Stimulated activated CD8-positive, alpha-beta memory T cell treated with anti-CD3 and anti-CD28 coated beads, Interleukin-7, amount 100 ng/mL, for 1 hour (primary cell): Measurements from ENCODE around the gene MAML1.
"Not testable (repeated sequence)": the region's sequence is repeated elsewhere in the genome, so short reads cannot be mapped to it uniquely, and the experiment has no call there.

Source experiments
- DNase-seq, 2 donors: peaks; one replicate each; pipeline ENCODE4 v3.0.0-alpha.2; 2020; ENCODE audit warnings: low read depth in 2 of 2

MAML1 gene

DNA sequence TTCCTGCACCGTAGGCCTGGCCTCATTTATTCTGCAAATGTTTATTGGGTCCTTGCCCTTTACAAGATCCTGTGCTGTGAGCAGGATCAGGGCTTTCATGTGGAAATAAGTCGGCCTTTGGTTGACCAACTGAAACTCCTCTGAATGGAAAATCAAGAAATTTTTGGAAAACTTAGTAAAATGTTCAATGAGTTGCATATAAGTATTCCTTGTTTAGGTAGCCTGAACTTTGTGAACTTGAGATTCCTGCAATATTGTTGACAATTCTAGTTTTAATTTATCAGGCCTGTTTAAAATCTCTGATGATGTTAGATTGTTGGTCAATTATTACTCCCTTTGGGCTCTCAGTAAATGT is 1.1 kb downstream of the MAML1 start:
- no peak for DNase-seq

- DNase-seq, result no peak
These were observed 2.0 kb downstream of the MAML1 start for GRCh38 chr5:179734536-179735164.

- DNase-seq, result no peak
These were observed 6.1 kb downstream of the MAML1 start for GRCh38 chr5:179738742-179739141.

GRCh38 chr5:179744106-179744505 is 11.5 kb downstream of the MAML1 start:
- not testable (repeated sequence) for DNase-seq

DNA sequence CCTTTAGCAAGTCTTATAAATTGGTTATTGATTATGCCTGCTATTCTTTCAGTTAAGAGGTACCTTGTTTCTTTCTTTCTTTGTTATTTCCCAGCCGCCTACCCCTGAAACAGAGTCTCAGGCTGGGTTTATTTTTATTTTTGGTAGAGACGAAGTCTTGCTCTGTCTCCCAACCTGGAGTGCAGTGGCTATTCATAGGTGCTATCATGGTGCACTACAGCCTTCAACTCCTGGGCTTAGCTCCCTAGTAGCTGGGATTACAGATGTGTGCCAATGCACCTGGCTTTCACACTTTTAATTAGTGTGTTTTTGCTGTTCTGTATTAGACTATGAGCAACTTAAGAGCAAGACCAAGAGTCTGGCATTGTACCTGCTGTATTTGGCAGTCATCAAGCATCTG is 14.2 kb downstream of the MAML1 start:
- no peak for DNase-seq

DNA sequence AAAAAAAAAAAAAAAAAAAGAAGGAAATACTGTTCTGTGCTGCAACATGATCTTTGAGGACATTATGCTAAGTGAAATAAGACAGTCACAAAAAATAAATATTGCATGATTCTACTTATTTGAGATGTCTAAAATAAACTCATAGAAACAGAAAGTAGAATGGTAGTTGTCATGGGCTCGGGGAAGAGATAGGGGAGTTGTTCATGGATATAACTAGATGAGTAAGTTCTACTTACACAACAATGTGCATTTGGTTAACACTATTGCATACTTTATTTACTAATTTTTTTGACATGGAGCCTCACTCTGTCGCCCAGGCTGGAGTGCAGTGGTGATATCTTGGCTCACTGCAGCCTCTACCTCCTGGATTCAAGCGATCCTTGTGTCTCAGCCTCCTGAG is 15.2 kb downstream of the MAML1 start:
- DNase-seq, result no peak

DNA sequence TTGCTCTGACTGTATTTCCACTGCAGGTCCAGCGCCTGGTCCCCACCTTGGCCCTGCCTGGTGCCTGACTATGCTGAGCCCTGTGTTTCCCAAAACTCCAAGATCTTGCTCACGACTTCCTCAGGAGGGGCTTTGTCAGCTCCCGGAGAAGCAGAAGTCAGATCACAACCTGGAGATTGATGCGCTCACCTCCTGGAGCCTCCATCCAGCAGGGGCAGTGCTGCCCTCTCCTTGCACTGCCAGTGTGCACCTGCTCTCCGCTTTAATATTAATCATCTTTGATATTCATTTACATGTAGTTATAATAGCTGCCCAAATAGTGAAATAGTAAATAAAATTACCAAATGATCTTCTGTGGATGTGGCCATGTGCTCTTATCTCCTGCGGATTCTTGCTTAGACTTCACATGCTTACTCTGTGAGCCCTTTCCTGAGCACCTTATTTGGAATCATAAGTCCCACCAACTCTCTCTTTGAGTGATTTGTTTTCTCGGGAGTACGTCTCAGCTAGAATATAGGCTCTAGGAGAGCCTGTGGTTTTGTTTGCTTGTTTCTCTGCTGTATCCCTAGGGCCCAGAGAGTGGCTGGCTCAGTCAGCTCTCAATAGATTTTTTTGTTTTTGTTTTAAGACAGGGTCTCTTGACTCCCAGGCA is 17.4 kb downstream of the MAML1 start:
- no peak for DNase-seq

DNA sequence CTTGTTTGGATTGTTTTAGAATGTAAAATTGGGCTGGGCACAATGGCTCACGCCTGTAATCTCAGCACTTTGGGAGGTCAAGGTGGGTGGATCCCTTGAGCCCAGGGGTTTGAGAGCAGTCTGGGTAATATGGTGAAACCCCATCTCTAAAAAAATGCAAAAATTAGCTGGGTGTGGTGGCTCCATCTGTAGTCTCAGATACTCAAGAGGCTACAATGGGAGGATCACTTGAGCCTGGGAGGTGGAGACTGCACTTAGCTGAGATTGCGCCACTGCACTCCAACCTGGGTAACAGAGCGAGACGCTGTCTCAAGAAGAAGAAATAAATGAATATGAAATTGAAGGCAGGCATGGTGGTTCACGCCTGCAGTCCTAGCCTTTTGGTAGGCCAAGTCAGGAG is 21.3 kb downstream of the MAML1 start:
- DNase-seq, result no peak

- DNase-seq, result no peak
These were observed 22.4 kb downstream of the MAML1 start for GRCh38 chr5:179755022-179755421.

DNA sequence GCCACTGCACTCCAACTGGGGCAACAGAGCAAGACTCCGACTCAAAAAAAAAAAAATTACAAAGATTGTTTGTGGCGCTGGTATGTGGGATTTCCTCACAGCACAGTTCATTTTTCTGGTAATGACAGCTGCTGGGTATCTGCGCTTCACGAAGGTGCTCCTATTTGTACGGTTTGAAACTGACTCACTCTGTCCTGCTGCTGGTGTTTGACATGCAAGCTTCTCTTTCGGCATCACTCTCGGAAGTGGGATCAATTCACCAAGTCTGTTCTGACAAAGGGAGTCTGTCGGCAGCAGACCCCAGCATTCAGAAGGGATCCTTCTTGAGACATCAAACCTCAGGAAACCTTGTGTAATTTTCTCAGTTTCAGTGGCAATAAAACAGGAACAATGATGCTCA is 26.3 kb downstream of the MAML1 start:
- no peak for DNase-seq

GRCh38 chr5:179759581-179760551 is 27.2 kb downstream of the MAML1 start:
- DNase-seq, result no peak

DNA sequence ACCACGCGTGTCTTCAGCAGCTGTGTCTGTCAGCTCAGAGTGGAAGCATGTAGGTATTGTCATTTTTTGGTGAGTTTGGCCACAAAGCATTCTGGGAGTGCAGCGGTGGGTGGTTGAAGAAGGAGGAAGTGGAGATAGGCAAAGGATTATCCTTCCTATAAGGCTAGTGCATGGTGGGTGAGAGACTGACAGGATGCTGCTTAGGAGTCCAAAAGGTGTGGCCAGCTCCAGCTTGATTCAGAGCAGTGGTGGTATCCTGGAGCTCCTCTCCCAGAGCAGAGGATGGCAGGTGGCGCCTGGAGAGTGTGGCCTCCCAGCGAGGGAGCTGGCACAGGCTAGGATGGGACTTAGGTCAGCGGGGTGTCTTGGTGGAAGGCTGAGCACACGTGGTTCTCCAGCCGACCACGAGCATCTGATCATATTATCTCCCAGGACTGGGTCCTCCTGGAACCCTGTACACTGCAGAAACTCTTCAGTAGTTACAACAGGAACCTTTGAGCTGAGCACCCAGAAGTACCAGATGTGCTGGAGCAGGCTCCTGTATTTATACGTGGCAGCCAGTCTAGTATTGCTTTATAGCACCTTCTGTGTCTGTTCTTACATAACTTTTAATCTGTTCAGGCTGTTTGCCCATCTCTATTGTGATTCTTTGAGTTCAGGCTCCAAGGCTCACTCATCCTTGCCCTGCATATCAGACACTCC is 29.6 kb downstream of the MAML1 start:
- no peak for DNase-seq

GRCh38 chr5:179762781-179763176 is 30.2 kb downstream of the MAML1 start:
- DNase-seq, result no peak

DNA sequence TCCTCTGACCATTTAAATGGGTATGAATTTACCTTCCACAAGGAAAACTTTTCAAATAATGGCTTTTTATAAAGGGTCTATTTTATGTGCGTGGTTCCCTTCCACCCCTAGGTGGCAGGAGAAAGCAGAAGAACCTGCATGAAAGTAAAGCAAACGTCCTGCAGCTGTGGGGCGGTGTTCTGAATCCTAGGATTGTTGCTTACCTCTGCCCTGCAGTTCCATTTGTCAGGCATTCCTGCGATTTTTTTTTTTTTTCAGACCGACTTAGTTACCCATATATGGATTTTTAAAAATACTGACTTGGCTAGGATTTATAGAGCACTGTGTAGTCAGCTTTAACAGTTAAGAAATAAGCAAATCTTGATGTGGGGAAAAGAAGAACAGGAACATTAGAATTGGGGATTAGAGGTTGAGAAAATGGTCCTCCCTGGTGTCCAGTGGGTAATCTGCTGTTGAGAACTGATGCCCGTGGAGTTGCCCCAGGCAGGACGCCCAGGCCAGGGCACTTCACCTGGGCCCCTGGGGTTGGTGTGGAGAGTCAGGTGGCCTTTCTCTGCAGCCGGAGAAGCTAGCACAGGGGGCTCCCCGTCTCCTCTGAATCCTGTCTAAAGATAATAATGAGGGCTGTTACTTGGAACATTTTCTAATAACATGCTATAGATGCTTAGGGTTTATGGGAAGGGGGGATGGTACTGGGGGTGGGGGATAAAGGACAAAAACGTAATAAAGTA is 30.8 kb downstream of the MAML1 start:
- peak; percentile 5 to 23 for DNase-seq

DNA sequence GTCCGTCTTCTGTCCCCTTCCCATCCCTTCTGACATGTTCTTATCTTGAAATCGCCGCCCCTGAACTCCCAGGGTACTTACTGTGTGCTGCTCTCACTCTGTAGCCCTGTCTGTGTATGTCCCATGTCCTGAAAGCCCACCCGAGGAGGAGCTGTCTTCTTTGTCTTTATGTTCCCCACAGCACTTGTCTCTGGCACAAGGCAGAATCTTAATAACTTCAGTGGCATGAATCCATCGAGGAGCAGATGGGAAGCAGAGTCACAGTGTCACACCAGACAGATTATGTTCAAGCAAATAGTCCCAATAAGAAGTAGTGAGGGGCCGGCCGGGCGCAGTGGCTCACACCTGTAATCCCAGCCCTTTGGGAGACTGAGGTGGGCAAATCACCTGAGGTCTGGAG is 31.4 kb downstream of the MAML1 start:
- DNase-seq, result no peak

DNA sequence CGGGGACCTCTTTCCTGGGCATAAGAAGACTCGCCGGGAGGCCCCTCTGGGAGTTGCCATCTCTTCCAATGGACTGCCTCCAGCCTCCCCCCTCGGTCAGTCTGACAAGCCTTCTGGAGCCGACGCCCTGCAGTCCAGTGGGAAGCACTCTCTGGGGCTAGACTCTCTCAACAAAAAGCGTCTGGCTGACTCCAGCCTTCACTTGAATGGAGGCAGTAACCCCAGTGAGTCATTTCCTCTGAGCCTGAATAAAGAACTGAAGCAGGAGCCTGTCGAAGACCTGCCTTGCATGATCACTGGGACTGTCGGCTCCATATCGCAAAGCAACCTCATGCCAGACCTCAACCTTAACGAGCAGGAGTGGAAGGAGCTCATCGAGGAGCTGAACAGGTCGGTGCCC is 32.8 kb downstream of the MAML1 start:
- no peak for DNase-seq

DNA sequence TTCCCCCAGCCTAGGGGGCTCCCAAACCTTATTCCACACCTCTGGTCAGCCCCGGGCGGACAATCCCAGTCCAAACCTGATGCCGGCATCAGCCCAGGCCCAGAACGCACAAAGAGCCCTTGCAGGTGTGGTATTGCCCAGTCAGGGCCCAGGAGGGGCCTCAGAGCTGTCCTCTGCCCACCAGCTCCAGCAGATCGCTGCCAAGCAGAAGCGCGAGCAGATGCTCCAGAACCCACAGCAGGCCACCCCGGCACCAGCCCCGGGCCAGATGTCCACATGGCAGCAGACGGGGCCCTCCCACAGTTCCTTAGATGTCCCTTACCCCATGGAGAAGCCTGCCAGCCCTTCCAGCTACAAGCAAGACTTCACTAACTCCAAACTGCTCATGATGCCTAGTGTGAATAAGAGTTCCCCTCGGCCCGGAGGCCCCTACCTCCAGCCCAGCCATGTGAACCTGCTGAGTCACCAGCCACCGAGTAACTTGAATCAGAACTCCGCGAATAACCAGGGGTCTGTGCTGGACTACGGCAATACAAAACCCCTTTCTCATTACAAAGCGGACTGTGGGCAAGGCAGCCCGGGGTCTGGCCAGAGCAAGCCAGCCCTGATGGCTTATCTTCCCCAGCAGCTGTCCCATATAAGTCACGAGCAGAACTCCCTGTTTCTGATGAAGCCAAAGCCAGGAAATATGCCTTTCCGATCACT is 33.6 kb downstream of the MAML1 start:
- DNase-seq, result no peak

DNA sequence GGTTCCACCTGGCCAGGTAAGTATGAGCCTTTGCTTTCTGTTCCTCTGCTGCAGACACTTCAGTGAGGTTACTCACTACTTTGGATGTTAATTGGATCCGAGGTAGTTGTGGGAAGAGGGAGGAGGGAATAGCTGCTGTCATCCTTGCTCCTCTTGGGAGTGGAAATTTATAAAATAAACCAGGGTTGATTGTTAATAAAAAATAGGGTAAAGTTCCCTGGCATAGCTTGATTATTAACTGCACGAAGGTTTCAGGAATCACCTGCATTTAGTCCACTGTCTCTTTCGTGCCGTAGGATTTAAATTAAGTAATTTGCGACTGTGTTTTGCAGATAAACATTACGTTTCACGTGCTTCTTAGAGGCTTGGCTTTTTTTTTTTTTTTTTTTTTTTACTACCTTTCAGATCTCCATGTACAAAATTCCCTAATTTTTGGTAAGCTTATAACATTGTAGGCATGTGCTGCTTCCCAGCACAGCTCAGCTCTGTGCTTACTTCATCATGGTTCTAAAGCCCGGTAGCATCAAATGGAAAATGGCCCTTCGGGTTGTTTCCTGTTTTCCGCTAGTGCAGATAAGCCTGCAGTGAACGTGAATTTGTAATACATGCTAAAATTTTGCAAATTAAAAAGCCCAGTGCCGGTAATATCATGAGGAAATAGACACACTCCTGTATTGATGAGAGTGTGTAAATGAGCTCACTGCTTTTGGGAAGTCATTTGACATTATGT is 34.3 kb downstream of the MAML1 start:
- no peak for DNase-seq

GRCh38 chr5:179767496-179768100 is 35.0 kb downstream of the MAML1 start:
- DNase-seq, result no peak
